GM12891 (cell line): Measurements from ENCODE around the gene TESK2.

ENCODE experiments used
- POLR2A ChIP-seq: IDR thresholded peaks from 2 replicates; pipeline ENCODE4 v1.6.1; 2011; ENCODE audit warnings: low read depth, low read length, control low read depth
- POLR2AphosphoS5 ChIP-seq: IDR thresholded peaks from 2 replicates; pipeline ENCODE4 v1.6.1; 2011; ENCODE audit warnings: low read depth, low read length, control low read depth
- POU2F2 ChIP-seq: IDR thresholded peaks from 2 replicates; pipeline ENCODE4 v1.6.1; 2011; ENCODE audit warnings: low read depth, mild to moderate bottlenecking, control low read depth, low read length, moderate library complexity
- SPI1 ChIP-seq: IDR thresholded peaks from 2 replicates; pipeline ENCODE4 v1.6.1; 2011; ENCODE audit warnings: low read depth, low read length, control low read depth
- TAF1 ChIP-seq: IDR thresholded peaks from 2 replicates; pipeline ENCODE4 v1.6.1; 2011; ENCODE audit warnings: low read depth, low read length, control low read depth

DNA sequence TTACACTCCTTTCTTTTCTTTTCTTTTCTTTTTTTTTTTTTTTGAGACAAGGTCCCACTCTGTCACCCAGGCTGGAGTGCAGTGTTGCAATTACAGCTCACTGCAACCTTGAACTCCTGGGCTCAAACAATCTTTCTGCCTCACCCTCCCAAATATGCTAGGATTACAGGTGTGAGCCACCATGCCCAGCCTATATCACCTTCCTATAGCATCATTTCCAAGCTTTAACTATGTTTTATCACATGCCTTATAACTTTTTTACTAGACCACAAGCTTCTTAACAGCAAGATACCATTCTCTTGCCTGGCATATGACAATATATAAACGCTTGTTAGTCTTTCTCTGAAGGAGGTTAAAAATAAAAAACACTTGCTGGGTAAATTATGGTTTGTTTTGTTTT, 95.4 kb downstream of the TESK2 start:
- no peak for TF ChIP-seq POLR2AphosphoS5
- no peak for TF ChIP-seq POLR2A
- TF ChIP-seq POU2F2 = no peak
- TF ChIP-seq TAF1 = no peak
- no peak for TF ChIP-seq SPI1
